ENCODE data around the gene DHX15.
"Not testable (repeated sequence)": the region's sequence is repeated elsewhere in the genome, so short reads cannot be mapped to it uniquely, and the experiment has no call there.

Gene DHX15

DNA sequence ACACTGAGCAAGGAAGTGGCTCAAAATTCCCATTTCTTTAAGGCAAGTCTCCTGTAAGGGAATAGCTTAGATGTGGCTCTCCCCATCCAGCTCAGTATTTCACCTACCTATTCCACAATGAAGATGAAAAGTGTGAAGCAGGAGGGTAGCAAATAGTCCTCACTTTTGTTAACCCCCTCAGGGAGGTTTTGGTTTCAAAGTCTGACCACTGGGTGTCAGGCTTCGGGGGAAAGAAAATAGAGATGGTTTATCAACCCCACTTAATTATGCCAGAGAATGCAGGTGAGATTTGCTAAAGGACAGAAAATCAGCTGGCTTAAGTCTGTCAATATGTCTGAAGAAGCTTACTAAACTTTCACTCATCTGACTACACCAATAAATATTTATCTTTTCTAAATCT lies 69.5 kb downstream of the DHX15 start:
- no peaks in the 10 kb centered on the region for H3K27me3 ChIP-seq
- no peaks in the 10 kb centered on the region for H3K9me3 ChIP-seq
- TF ChIP-seq, protein P1, sequence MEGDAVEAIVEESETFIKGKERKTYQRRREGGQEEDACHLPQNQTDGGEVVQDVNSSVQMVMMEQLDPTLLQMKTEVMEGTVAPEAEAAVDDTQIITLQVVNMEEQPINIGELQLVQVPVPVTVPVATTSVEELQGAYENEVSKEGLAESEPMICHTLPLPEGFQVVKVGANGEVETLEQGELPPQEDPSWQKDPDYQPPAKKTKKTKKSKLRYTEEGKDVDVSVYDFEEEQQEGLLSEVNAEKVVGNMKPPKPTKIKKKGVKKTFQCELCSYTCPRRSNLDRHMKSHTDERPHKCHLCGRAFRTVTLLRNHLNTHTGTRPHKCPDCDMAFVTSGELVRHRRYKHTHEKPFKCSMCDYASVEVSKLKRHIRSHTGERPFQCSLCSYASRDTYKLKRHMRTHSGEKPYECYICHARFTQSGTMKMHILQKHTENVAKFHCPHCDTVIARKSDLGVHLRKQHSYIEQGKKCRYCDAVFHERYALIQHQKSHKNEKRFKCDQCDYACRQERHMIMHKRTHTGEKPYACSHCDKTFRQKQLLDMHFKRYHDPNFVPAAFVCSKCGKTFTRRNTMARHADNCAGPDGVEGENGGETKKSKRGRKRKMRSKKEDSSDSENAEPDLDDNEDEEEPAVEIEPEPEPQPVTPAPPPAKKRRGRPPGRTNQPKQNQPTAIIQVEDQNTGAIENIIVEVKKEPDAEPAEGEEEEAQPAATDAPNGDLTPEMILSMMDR (IDR thresholded peaks at IDR 0.05; ENCODE audit: low read depth, low read length): peak; percentile 32
- H3K4me1 ChIP-seq: no peaks in the 10 kb centered on the region
- H3K36me3 ChIP-seq: peaks cover 40% of the 10 kb centered on the region
- DNase-seq: no peak
- H3K4me3 ChIP-seq (ENCODE audit: low read depth, low read length): no peak overlapping the region

DNA sequence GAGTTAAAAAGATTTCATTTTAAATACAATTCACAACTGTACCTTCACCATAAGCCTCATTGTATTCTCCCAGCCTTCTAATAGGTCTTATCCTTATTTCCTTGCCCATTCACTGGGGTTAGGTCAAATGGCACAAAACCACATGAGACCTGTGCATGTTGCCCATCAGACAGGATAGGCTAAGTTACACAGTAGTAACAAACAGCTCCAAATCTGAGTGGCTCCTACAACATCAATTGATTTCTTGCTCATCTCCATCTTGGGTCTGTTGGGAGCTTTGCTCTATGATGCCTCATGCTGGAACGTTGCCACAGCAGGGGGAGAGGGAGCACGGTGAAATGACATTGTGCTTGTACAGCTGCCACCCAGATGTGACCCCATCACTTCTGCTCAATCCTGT lies 70.6 kb downstream of the DHX15 start:
- H3K9me3 ChIP-seq: no peaks in the 10 kb centered on the region
- H3K27me3 ChIP-seq: no peaks in the 10 kb centered on the region
- TF ChIP-seq, protein P1 (IDR thresholded peaks at IDR 0.05; ENCODE audit: low read depth, low read length): no peak
- H3K36me3 ChIP-seq: peaks cover 36% of the 10 kb centered on the region
- no peak for DNase-seq
- H3K4me3 ChIP-seq (ENCODE audit: low read depth, low read length): no peak overlapping the region
- no peaks in the 10 kb centered on the region for H3K4me1 ChIP-seq

DNA sequence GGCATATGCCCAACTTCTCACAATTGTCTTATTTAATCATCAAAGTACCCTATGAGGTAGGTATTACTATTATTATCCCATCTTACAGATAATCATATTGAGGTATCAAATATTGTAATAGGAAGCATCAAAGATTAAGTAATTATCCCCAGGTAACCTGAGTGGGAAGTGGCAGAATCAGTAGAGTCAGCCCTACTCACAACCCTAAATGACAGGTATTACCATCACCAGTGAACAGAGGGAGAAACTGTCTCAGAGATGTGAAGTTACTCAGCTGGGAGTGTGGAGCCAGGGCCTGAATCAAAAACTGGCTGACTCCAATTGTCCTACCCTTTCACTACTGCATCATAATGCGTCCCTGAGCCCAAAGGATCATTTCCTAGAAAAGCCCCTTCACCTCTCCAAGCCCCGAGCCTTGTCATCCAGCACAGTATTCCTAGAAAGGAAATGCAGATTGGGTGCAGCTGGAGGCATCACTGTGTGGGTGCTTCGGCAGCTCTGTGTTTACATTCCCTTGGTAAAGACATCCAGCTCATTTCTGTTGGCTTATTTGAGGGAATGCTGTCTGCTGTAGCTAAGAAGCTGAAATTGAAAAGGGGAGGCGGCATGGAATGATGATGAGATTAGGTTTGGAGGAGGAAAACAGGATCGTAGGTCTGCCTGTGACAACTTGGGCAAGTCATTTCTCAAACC lies 72.8 kb downstream of the DHX15 start:
- H3K4me1 ChIP-seq: no peaks in the 10 kb centered on the region
- no peak overlapping the region for H3K4me3 ChIP-seq (ENCODE audit: low read depth, low read length)
- no peaks in the 10 kb centered on the region for H3K27me3 ChIP-seq
- H3K36me3 ChIP-seq: peaks cover 22% of the 10 kb centered on the region
- no peaks in the 10 kb centered on the region for H3K9me3 ChIP-seq
- TF ChIP-seq, protein P1 (IDR thresholded peaks at IDR 0.05; ENCODE audit: low read depth, low read length): no peak
- DNase-seq: no peak

DNA sequence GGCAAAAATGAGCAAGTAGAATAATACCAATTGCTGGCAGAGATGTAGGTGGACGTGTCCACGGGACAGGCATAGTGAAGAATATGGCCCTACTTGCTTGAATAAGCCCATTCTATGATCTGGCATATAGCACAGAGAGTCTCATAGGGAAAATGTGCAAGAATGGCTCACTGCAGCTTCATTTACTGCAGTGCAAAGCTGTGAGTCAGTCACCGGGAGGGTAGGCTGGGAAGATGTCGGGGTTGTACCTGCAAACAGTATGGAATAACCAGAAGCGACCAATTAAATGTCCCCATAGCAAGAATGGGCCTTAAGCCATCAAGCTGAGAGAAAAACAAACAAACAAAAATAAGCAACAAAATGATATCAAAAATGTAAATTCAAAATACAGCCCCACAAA lies 74.3 kb downstream of the DHX15 start:
- DNase-seq: no peak
- no peaks in the 10 kb centered on the region for H3K4me1 ChIP-seq
- TF ChIP-seq, protein P1 (IDR thresholded peaks at IDR 0.05; ENCODE audit: low read depth, low read length): no peak

DNA sequence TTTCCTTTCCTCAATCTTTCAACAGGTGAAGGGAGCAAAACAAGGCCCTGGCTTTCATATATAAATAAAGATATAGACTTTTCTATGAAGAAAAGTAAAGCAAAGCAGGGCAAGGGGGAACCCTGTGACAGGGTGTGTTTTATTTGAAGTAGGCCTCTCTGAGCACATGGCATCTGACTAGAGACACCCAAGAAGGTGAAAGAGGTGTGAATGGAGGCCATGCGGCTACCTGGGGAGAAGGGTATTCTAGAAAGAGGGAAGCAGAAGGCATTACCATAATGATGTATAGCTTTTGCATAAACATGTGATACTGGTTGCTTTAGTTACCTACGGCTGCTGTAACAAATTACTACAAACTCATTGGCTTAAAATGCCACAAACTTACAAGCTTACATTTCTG lies 75.8 kb downstream of the DHX15 start:
- Histone ChIP-seq H3K36me3 (peaks cover 8% of the 10 kb centered on the region), H3K9me3 (no peaks in the 10 kb centered on the region), H3K27me3 (no peaks in the 10 kb centered on the region), H3K4me3 (ENCODE audit: low read depth, low read length) (no peak overlapping the region), H3K4me1 (no peaks in the 10 kb centered on the region)
- TF ChIP-seq, protein P1 (IDR thresholded peaks at IDR 0.05; ENCODE audit: low read depth, low read length): no peak
- no peak for DNase-seq

More for the DNA sequence above, 74.3 kb downstream of the DHX15 start:
- H3K27me3 ChIP-seq: no peaks in the 10 kb centered on the region
- no peak overlapping the region for H3K4me3 ChIP-seq (ENCODE audit: low read depth, low read length)
- H3K36me3 ChIP-seq: peaks cover 19% of the 10 kb centered on the region
- no peaks in the 10 kb centered on the region for H3K9me3 ChIP-seq

DNA sequence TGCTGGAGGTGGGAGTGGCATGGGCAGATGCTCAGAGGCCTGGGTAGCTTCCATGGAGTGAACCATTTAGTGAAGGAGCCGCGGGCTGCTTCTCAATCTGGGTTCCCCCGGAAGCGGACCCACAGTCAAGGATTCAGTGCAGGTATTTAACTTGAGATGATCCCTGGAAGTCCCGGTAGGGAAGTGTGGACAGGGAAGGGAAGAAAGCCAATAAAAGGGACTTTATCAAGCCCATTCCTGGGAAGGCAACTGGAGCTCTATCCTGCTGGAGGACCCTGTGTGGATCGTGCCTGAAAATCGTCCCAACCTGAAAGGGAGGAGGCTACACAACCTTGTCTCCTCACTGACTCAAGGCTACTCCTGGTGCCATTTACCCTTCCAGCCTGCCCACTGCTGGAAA lies 76.9 kb downstream of the DHX15 start:
- Histone ChIP-seq H3K27me3 (no peaks in the 10 kb centered on the region), H3K4me1 (no peaks in the 10 kb centered on the region), H3K36me3 (peaks cover 8% of the 10 kb centered on the region), H3K9me3 (no peaks in the 10 kb centered on the region), H3K4me3 (ENCODE audit: low read depth, low read length) (no peak overlapping the region)
- no peak for DNase-seq
- TF ChIP-seq, protein P1 (IDR thresholded peaks at IDR 0.05; ENCODE audit: low read depth, low read length): no peak

DNA sequence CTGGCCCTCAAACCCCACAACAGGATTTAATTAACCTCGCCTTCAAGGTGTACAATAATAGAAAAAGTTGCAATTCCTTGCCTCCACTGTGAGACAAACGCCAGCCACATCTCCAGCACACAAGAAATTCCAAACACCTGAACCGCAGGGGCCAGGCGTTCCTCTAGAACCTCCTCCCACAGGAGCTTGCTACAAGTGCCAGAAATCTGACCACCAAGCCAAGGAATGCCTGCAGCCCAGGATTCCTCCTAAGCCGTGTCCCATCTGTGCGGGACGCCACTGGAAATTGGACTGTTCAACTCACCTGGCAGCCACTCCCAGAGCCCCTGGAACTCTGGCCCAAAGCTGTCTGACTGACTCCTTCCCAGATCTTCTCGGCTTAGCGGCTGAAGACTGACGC lies 81.3 kb downstream of the DHX15 start:
- not testable (repeated sequence) for H3K4me3 ChIP-seq (ENCODE audit: low read depth, low read length); H3K36me3 ChIP-seq; H3K4me1 ChIP-seq; DNase-seq; H3K9me3 ChIP-seq; H3K27me3 ChIP-seq
